Right lobe of liver (tissue), 4 donors: ENCODE data around the gene TBC1D12.

Source experiments
- CTCF ChIP-seq, 4 donors: fragments of 200-600 bp in 3 of 4; fragments of 450-650 bp in 1 of 4; IDR thresholded peaks; one replicate each; pipeline versions ENCODE4 v1.5.1 to v1.8.0; 2016 to 2022; ENCODE audit warnings: antibody characterized with exemption in 4 of 4, mild to moderate bottlenecking in 2 of 4
- POLR2A ChIP-seq: fragments of 450-650 bp; IDR thresholded peaks from one replicate; pipeline ENCODE4 v1.6.1; 2017; ENCODE audit warnings: antibody characterized with exemption, mild to moderate bottlenecking
- donor health status: DM: no; HTN: no; CAD: no.
- donor health status: DM: no; HTN: no; CAD: no.
- donor health status: DM: no; HTN: yes; CAD: no.

GRCh38 chr10:94361171-94361794 is 41.1 kb upstream of the TBC1D12 start:
- TF ChIP-seq CTCF (IDR thresholded peaks at IDR 0.05), result no peak
- TF ChIP-seq POLR2A, result no peak
